Esophagus mucosa (tissue), 1 donor: Measurements from ENCODE around the gene ZDHHC15. TPM values are rescaled to one million over a fixed set of nuclear protein-coding genes. Genes with fewer than 3 reads are reported as not detected.
A peak's percentile ranks its signal among the peaks of the same experiment; 100 is the strongest.
"Not testable (repeated sequence)": the region's sequence is repeated elsewhere in the genome, so short reads cannot be mapped to it uniquely, and the experiment has no call there.

Source experiments
- ATAC-seq: fragments of 200-7000 bp; cut with Tn5 transposase; one replicate; pipeline ENCODE4 v1.9.1; 2020
- total RNA-seq: library from RNA; stranded (reverse); gene quantifications from one replicate; pipeline ENCODE4 v1.2.4, GENCODE V29; 2023
- donor health status: DM: yes; HTN: yes; CAD: no.

ZDHHC15 gene
- 0.20 TPM for total RNA-seq

GRCh38 chrX:75522565-75523431 is at the start of gene ZDHHC15:
Gene ZDHHC15 (minus strand): TSS chrX:75523037. CDS start chrX:75523024, 13 bp downstream.
- peak; percentile 96 for ATAC-seq

GRCh38 chrX:75560544-75560943 is 37.7 kb upstream of the ZDHHC15 start:
- ATAC-seq, result not testable (repeated sequence)

GRCh38 chrX:75547783-75548182 is 24.9 kb upstream of the ZDHHC15 start:
- ATAC-seq, result no peak

- no peak for ATAC-seq
Observed at GRCh38 chrX:75546724-75547511, 24.1 kb upstream of the ZDHHC15 start.

GRCh38 chrX:75544786-75545185 is 21.9 kb upstream of the ZDHHC15 start:
- peak; percentile 23 for ATAC-seq

- no peak for ATAC-seq
Observed at GRCh38 chrX:75483933-75484332, 38.9 kb downstream of the ZDHHC15 start.

GRCh38 chrX:75461780-75462179 is 61.1 kb downstream of the ZDHHC15 start:
- not testable (repeated sequence) for ATAC-seq

GRCh38 chrX:75421688-75422230 is 101.1 kb downstream of the ZDHHC15 start:
- ATAC-seq, result no peak

- ATAC-seq, result not testable (repeated sequence)
Observed at GRCh38 chrX:75407153-75407552, 115.7 kb downstream of the ZDHHC15 start.

- ATAC-seq, result no peak
Observed at GRCh38 chrX:75390470-75390869, 132.4 kb downstream of the ZDHHC15 start.

- ATAC-seq, result no peak
Observed at GRCh38 chrX:75369721-75370120, 153.1 kb downstream of the ZDHHC15 start.

- ATAC-seq, result no peak
Observed at GRCh38 chrX:75366861-75367260, 156.0 kb downstream of the ZDHHC15 start.

- ATAC-seq, result no peak
Observed at GRCh38 chrX:75365243-75365975, 157.4 kb downstream of the ZDHHC15 start.

GRCh38 chrX:75361788-75362187 is 161.0 kb downstream of the ZDHHC15 start:
- no peak for ATAC-seq

- ATAC-seq, result not testable (repeated sequence)
Observed at GRCh38 chrX:75348601-75349000, 174.2 kb downstream of the ZDHHC15 start.

- no peak for ATAC-seq
Observed at GRCh38 chrX:75337525-75337924, 185.3 kb downstream of the ZDHHC15 start.

- ATAC-seq, result no peak
Observed at GRCh38 chrX:75335127-75335458, 187.7 kb downstream of the ZDHHC15 start.

- ATAC-seq, result not testable (repeated sequence)
Observed at GRCh38 chrX:75334407-75335126, 188.3 kb downstream of the ZDHHC15 start.

GRCh38 chrX:75327607-75328006 is 195.2 kb downstream of the ZDHHC15 start:
- no peak for ATAC-seq
